Inflammatory macrophage treated with lipopolysaccharide for 1 hour (primary cell): ENCODE data around the gene KIF25.
"Not testable (repeated sequence)": the region's sequence is repeated elsewhere in the genome, so short reads cannot be mapped to it uniquely, and the experiment has no call there.

Experiments
- DNase-seq, 2 donors: peaks; one replicate each; pipeline ENCODE4 v3.0.0-alpha.2; 2020 to 2022

KIF25 gene

DNA sequence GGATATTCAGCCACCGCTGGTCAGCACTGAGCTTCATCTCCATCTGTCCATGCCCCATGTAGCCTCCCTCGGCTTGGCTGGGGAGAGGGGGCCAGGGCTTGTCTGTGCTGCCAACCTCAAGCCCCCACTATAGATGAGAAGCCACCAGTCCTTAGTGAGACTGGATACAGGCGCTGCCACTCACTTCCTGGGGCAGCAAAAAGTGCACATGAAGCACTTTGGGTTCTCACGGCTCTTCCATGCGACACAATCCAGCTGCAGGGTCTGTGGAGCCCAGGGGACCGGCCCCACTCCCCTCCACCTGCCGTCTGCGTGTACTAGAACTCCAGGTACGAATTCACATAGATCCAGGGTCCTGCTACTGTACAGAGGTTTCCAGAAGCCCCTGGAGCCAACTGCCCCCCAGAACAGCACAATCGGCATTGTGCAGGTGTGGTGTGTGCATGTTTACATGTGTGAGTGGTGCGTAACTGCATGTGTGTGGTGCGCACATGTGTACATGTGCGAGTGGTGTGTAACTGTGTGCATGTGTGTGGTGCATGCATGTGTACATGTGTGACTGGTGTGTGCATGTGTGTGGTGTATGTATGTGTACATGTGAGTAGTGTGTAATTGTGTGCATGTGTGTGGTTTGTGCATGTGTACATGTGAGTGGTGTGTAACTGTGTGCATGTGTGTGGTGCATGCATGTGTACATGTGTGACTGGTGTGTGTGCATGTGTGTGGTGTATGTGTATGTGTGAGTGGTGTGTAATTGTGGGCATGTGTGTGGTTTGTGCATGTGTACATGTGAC is 76.7 kb downstream of the KIF25 start:
- no peak for DNase-seq

DNA sequence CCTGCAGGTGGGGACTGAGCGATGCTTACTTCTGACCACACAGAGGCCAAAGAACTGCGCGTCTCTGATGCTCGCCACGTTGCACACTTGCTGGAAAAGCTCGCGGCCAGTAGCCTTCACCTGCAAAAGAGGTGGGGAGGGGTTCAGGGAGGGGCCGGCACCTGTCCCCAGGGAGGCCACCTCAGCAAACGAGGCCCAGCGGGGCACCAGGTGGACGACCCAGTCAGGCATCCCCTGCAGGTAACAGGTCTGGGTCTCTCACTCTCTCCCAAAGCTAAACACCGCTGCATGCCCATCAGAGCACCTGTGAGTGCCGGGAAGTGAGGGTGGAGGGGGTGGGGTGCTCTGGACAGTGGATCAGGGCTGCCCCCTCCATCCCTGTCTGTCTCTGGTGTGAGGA is 77.7 kb downstream of the KIF25 start:
- no peak for DNase-seq

DNA sequence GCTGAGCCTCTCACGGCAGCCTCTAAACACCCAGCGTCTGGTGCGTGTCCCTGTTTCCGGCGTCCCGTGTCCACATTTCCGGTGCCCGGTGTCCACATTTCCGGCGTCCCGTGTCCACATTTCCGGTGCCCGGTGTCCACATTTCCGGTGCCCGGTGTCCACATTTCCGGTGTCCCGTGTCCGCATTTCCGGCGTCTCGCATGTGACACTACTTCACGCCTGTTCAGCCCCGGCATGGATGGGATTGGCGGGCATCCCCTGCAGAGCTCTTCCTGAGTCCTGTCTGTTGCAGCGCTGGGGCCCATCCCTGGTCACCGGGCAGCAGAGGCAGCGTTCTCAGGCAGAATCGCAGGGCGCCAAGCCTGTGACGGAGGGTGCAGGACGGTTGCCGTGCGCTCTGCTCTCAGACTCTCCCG is 78.3 kb downstream of the KIF25 start:
- DNase-seq = no peak

DNA sequence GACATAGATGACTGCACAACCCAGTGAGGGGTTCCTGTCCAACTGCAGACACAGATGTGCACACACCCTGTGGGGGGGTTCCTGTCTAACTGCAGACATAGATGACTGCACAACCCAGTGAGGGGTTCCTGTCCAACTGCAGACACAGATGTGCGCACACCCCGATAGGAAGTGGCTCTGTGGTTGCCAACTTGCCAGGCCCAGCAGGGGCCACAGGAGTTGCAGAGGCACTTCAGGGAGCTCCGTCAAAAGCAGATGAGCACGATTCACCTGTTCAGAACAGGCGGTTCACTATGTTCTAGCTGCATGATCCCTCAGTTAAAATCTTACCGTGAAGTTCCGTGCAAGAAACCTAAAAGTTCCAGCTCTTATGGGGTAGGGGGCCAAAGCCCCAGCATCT is 79.9 kb downstream of the KIF25 start:
- DNase-seq = not testable (repeated sequence)

DNA sequence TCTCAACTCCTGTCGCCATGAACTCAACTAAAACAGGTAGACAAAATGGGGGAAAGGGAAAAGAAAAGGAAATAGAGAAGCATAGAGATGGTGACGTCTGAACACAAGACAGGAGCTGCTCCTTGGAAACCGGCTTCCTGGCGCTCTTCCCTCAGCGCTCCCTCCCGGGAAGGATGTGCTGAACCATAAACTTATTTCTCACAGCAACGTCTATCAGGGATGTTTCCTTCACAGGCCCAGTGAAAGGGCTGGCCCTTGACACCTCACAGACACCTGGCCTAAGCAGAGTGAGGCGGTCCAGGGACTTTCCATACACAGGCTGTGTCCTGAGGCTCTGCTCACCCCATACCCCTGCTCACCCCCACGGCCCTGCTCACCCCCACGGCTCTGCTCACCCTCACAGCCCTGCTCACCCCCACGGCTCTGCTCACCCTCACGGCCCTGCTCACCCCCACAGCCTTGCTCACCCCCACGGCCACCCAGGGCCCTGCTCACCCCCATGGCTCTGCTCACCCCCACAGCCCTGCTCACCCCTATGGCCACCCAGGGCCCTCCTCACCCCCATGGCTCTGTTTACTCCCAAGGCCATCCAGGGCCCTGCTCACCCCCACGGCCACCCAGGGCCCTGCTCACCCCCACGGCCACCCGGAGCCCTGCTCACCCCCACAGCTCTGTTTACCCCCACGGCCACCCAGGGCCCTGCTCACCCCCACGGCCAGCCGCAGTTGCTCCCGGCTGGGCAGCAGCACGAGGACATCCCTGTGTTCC is 80.9 kb downstream of the KIF25 start:
- no peak for DNase-seq

DNA sequence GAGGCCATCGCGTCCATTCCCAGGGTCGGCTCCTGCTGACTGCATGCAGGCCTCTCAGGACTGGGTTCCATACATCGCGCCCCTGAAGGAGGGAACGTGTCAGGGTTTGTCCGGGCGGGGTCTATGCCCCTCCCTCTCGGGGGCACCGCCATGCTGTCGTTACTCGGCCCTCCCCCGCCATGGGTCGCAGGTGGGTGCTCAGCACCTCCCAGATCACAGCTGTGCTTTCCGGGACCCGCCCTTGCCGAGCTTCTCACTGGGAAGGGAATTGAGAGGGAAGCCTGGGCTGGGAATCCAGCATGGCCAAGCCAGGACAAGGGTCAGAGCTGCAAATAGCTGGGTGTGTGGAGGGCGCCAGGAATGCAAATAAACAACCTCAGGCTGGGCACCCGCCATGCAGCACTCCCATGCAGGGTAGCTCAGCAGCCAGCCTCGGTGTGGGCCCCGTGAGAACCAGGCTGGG is 81.5 kb downstream of the KIF25 start, which contains the start of gene FRMD1:
TSS of gene FRMD1 (minus strand) at position 270 of the 463 bp plus-strand sequence. CDS start at position 152, 118 bp downstream.
- no peak for DNase-seq

DNA sequence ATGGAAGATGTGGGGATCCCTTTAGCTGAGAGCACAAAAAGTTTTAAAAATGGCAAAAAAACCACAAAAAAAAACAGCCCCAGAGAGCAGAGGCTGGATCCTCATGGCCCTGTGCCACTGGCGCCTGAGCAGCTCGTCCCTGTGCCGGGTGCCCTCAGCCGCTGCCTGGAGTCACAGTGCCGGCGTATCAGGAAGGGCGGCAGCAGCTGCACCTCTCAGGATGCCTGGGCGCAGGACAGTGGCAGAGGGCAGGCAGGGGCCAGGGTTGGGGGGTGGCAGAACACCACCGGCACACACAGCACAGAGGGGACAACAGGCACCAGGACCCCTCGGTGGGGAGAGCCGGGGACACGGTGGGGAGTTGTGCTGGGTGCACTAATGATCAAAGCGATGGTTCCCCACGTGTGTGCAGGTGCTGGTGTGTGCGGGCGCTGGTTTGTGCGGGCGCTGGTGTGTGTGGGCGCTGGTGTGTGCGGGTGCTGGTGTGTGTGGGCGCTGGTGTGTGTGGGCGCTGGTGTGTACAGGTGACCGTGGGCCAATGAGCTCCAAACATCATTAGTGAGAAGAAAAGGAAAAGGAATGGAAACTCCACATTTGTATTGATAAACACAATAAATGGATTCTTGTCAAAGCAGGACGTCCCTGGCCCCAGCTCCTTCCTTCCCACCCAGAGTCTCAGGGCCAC is 83.1 kb downstream of the KIF25 start:
- DNase-seq = no peak

DNA sequence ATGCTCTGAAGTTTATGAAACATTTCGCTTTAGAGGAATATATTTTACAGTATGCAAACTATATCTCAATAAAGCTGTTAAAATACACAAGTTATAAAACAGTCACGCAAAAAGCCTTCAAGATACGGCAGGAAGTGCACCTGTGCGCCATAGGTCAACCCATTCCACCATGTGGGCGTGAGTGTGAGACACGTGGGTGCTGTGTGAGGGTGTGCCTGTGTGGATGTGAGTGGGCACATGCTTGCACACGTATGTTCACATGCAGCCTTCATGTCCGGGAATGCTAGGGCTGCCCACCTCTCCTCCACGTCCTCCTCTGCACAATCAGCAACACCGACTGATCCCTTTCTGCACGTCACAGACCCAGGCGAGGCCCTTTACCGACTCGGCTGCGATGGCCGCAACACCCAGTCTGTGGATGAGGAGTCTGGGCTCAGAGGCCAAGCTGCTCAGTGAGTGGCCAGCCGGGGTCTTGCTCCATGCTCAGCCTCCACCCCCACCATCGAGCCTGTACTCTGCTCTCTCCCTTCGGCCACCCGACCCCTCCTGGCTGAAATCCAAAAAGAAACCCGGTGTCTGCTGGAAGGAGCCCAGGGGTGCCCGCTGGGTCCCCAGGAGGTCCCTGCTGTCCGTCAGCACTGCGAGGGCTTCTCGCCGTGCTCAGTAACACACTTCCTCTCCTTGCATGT is 84.5 kb downstream of the KIF25 start:
- no peak for DNase-seq

DNA sequence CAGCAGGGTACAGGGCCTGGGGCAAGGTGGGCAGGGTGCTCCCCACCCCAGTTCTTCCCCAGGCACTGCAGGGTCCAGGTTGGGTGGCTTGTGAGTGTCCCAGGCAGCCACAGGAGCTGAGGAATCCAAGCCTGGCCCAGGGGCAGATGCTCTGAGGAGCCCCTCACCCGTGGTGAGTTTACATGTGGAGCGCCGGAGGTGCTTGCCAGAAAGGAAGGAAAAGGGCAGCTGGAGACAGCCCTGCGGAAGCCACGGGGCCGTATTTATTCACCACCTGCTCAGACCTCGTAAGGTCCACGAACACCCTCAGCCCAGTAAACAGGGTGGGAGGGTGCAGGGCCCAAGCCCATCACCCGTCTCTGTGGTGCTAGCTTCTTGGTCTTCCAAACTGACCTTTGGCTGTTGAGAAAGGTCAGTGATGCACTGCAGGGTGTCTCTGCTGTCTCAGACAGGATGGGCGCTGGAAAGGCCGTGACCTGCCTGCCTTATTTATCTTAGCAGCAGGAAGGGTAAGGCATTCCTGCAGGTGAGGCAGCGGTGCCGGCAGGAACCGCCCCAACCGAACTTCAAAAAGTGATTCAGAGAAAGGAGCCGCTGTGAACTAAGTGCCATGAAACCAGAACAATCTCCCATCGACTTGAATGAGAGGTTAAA is 85.5 kb downstream of the KIF25 start:
- no peak for DNase-seq

DNA sequence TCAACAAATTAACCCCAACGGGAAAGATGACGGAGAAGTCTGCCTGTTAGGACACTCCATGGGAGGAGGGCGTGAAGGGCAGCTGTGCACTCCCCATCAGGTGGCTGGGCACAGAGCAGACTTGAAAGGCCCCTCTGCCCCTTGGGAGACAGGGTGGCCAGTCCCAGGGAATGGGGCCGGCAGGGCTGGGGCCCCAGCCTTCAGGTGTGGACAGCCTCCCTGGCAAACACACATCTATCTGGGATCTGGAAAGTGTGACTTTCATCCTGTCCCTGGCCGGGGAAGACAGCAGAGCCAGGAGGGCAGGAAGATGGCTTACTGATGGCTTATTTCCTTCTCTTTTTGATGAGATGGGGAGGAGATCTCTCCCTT is 86.0 kb downstream of the KIF25 start:
- no peak for DNase-seq

DNA sequence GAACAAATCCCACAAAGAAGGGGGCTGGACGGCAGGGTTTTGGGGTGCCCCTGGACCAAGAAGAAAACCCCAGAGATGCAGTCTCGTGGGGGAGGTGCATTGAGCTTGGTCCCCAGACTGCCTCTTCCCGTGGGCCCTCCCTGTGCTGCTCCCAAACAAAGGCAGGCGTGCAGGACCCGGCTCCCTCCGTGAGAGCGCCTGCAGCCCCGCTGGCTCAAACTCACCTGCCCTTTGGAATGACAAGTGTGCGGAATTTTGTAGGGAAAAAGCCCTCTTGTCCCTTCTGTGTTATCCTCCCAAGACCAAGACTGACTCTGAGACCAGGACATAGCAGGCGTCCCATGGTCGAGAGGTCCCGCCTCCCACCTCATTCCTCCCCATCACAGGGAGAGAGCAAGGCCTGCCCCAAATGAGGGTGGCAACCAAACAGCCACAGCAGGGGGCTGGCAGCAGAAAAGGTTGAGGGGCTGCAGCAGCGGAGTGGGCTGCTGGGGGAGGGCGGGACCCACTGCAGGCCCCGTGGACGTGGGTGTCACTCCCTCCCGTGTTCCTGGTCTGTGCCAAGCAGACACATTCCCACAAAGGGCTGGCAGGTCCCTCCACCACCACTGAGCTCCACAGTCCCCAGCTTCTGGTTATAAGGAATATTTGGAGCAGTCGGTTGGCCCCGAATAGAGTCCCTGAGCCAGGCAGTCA is 87.1 kb downstream of the KIF25 start:
- DNase-seq = no peak

DNA sequence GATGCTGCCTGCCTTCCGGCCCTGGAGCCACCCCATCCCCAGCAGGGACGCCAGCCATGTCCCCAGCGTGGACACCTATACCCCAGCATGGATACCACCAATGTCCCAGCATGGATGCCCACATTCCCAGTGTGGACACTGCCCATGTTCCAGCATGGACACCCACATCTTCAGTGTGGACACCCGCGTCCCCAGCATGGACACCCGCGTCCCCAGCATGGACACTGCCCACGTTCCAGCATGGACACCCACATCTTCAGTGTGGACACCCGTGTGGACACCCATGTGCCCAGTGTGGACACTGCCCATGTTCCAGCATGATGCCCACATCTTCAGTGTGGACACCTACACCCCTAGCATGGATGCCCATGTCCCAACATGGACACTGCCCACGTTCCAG is 88.6 kb downstream of the KIF25 start:
- DNase-seq = no peak

DNA sequence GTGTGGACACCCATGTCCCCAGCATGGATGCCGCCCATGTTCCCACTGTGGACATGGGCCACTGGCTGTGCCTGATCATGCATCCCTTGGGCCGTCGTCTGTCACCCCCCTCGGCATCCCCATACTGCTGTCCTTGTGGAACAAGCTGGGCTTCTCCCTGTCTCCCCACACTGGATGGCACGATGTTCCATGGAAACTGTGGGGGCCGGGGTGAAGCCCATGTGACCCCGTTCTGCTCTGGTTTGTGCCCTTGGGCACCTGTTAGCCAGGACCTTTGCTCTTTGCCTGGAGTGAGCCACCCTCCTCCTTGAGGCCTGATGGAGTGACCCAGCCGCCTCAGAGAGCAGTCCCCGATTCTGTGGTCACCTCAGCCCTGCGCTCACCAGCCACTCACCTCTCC is 89.1 kb downstream of the KIF25 start:
- no peak for DNase-seq

DNA sequence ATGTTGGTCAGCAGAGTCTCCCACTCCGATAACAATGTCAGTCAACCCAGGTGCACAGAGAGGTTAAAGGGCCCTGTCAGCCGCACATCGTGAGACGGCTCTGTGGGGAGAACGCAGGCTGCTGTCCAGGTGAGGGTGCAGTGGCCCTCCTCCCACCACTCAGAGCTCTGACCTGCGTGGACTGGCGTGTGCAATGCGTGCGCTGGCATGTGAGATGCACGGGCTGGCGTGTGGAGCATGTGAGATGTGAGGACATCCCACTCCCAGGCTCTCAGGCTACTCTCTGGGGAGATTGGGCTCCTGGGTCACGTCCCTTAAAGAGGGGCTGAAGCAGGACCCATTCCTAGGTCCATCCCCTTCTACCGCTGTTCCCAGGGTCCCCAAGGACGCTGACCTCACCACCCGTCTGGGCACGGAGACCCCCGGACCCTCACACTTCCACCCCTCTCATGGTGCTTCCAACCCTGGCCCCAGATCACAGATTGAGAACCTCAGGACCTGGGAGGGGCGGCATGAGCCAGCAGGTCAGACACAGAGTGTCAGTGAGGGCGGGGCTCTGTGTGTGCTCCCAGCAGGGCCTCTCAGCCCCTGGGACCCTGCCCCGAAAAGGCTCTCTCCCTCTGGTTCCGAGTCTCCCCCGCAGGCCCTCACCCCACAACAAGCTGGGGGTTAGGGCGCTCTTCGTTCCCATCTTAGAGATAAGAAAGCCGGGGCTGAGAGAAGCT is 90.1 kb downstream of the KIF25 start:
- no peak for DNase-seq

DNA sequence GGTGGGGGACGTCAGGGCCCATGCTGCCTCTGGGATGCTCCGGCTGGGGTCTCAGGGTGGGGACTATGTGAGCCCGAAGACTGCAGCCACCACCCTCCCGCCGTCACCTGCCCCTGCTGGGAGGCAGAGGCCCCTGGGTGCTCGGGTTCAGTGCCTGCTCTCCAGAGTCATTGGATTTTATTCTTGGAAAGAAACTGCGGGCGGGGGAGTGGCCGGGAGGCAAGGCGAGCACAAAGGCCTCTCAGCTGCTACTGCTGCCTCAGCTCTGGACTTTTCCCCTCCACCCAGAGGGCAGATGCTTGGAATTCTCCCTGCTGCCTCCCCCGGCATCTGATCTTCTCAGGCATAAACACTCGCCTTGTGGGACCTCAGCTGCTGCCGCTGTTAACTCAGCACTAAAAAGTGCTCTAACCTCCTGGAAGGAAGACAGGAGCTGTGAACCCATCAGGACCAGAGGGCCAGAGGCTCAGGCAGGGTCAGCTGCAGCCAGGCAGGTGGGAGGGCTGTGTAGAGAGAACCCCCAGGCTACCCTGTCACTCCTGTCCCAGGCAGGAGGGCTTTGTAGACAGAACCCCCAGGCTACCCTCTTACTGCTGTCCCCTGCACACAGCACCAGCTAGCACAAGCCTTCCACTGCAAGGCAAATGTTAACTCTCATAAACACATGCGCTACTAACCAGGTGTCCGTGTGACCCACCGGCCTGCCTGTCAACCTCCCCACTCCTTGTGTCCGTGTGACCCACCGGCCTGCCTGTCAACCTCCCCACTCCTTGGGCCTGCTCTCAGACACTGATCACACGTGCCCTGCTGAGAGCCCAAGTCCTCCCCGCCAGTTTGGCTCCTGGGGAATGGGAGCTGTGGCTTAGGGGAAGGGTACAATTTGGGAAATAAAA is 90.9 kb downstream of the KIF25 start:
- no peak for DNase-seq

DNA sequence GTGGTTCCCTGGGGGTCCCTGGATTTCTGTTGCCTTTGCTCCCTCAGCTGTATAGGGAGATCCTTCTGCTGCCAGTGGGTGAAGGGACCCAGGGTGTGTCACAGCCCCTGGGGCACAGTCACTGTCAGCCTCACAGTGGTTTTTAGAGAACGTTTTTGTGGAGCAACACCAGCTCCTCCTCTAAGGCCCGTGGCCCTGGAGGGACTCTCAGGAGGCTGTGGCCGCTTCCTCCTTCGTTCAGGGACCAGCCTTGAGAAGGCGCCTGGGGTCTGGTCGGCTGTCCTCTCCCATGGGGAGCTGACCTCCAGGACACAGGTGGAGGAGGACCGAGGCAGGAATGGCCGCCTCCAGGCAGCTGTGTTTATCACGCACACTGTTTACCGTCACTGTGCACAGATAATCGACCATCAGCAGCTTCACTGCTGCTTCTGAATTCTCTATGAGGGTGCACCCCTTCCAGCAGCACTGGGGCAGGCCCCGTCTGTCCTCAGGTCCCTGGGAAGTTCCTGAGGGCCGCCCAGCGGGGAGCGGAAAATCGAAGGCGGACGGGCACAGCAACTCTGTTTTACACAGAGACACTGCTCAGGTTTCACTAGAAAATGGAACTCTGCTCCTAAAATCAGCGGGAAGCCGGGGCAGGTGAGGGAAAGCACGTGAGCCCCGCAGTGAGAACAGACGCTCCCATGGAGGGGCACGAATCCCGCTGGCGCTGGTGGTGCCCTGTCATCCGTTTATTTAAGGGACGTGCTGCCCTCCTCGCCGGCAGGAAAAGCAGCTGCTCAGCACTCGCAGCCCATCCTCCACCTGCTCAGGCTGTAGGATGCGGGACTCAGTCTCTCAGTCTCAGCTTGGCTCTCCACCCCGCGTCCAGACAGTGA is 92.0 kb downstream of the KIF25 start:
- DNase-seq = no peak

DNA sequence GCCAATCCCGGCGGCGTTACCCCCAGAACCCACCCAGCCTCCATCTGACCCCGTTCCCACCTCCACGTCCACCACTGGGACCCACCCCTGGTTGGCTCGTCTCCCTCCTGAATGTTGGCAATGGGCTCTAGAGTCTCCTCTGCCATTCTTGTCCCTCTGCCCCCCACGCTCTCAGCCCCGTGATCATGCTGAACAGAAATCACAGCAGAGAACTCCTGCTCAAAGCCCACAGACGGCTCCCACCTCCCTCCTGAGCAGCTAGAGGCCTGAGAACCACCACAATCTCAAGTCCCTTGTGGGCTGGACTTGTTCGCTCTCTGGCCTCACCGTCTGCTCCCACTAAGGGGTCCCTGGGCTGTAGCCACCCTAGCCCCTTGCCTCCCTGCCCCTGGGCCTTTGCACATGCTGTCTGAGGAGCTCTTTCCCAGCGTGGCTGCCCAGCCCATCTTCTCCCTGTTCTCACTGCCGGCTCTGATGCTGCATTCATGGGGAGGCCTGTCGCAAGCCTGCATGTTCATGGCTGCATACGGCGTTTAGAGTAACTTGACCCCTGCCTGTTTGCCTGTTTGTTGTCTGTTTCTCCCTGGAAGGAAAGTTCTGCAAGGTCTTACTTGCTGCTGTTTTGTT is 92.7 kb downstream of the KIF25 start:
- no peak for DNase-seq

DNA sequence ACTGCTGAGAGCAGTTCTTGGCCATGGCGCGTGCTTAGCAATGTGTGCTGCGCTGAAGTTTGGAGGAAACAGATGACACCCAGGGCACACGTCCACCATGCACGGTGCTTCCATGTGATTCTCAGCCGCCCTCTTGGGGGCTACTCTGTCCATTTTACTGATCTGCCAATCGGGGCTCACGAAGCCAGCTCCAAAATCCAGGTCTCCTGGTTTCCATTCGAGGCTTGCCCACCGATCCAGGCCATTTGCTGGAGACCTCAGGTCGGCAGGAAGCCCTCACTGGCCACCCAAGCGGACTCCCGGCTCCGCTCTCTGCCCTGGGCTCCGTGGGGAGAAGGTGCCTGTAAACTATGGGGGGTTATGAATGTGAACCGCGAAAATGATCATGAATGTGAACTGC is 93.2 kb downstream of the KIF25 start:
- DNase-seq = no peak
